Stimulated activated CD4-positive, alpha-beta T cell treated with anti-CD3 and anti-CD28 coated beads, Interleukin-2, amount 100 ng/mL, for 24 hours (primary cell): ENCODE data around the gene ARG1.
A peak's percentile ranks its signal among the peaks of the same experiment; 100 is the strongest.
"Not testable (repeated sequence)": the region's sequence is repeated elsewhere in the genome, so short reads cannot be mapped to it uniquely, and the experiment has no call there.

Experiments used
- DNase-seq, 2 donors: peaks; one replicate each; pipeline ENCODE4 v3.0.0-alpha.2; 2020

The ARG1 gene

DNA sequence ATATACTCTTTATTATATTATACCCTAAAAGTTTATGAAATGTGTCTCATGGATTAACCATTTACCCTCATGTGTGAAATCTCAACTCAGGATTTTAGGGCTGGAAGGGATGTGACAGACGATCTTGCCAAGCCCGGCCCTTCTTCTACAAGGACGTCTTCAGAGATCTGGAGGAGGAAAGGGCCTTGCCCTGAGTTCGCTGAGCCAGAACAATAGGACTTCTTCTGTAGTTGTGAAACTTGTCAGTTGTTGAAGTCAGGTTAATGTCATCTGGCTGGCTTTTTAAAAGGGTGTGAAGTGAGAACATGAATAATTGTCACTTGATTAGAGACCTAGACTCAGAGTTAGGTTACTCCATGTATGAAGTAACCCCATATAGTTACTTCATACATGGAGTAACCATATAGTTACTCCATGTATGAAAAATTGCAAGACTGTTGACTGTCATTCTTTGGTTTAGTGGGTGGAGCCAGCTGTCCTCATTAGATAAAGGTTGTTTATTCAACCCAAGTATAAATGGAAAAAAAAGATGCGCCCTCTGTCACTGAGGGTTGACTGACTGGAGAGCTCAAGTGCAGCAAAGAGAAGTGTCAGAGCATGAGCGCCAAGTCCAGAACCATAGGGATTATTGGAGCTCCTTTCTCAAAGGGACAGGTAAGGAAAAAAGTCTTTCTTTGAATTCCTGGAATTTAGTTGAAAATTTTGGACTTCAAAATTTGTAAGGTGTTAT, at the start of gene ARG1:
Gene ARG1 (plus strand): TSS at position 541 of the 730 bp plus-strand sequence. CDS start 57 bp downstream, at position 598.
- DNase-seq, result no peak

GRCh38 chr6:131523988-131524673, 48.9 kb upstream of the ARG1 start:
- DNase-seq, result no peak

DNA sequence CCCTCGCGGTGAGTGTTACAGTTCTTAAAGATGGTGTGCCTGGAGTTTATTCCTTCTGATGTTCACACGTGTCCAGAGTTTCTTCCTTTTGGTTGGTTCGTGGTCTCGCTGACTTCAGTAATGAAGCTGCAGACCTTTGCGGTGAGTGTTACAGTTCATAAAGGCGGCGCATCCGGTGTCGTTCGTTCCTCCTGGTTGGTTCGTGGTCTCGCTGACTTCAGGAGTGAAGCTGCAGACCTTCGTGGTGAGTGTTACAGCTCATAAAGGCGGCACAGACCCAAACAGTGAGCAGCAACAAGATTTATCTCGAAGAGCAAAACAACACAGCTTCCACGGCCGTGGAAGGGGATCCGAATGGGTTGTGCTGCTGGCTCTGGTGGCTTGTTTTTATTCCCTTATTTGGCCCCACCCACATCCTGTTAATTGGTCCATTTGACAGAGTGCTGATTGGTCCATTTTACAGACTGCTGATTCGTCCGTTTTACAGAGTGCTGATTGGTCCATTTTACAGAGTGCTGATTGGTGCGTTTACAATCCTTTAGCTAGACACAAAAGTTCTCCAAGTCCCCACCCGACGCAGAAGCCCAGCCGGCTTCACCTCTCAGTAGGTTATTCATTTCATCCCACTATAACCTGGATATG, 48.2 kb upstream of the ARG1 start:
- no peak for DNase-seq

GRCh38 chr6:131530936-131531335, 42.1 kb upstream of the ARG1 start:
- DNase-seq, result not testable (repeated sequence)

GRCh38 chr6:131531681-131532080, 41.3 kb upstream of the ARG1 start:
- DNase-seq, result not testable (repeated sequence)

DNA sequence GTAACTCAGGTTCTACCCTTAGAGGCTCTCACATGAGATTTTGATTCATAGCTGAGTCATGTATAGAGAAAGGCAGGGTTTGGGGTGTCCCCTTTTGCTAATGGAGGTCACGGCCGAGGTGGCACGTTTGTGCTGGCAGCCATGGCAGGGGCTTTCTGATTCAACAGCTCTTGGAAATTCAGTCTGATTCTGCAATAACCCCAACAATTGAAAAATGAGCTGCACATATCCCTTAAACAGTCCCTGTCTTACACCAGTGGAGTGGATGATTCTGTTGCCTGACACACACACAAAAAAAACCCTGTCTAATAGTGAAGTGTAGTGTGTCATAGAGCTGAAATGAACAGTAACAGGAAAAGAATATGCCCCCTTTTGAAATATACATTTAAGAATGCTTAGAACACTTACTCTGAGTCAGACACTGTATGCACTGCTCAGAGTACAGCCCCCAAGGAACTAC, 40.4 kb upstream of the ARG1 start:
- DNase-seq, result peak; percentile 56

GRCh38 chr6:131538615-131539014, 34.4 kb upstream of the ARG1 start:
- DNase-seq, result not testable (repeated sequence)

- no peak for DNase-seq
Observed at GRCh38 chr6:131545317-131545716, 27.7 kb upstream of the ARG1 start.

GRCh38 chr6:131547488-131547887, 25.5 kb upstream of the ARG1 start:
- no peak for DNase-seq

GRCh38 chr6:131548441-131548840, 24.6 kb upstream of the ARG1 start:
- no peak for DNase-seq

GRCh38 chr6:131549811-131550210, 23.2 kb upstream of the ARG1 start:
- DNase-seq, result no peak

DNA sequence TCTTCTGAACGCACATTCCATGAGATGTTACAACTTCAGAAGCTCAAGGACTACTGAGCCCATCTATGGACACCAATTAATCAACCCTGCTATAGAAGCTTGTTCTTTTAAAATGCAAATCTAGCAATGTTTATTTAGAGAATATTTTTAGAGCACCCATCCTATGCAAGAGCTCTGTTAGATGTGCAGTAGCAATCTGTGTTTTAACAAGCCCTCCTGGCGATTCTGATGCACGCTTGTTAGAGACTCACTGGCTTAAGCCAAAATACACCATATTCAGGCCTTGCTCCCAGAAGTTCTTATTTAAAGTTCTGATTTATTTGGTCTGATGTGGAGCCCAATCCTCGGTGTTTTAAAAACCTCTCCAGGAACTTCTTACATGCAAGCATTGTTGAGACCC, 21.1 kb upstream of the ARG1 start:
- DNase-seq, result no peak

GRCh38 chr6:131552572-131552971, 20.5 kb upstream of the ARG1 start:
- DNase-seq, result no peak

GRCh38 chr6:131555992-131556391, 17.0 kb upstream of the ARG1 start:
- DNase-seq, result no peak

DNA sequence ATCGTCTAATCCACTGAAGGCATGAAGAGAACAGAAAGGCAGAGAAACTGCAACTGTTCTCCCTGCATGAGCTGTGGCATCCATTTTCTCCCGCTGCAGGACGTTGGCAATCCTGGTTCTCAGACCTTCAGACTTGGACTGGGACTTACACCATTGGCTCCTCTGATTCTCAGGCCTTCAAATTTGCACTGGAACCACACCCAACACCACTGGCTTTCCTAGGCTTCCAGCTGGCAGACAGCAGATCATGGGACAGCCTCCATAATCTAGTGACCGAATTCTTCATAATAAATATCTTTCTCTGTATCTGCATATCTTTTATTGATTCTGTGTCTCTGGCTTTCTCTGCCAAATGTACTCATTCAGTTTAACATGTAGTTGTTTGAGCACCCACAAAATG, 14.1 kb upstream of the ARG1 start:
- DNase-seq, result no peak

DNA sequence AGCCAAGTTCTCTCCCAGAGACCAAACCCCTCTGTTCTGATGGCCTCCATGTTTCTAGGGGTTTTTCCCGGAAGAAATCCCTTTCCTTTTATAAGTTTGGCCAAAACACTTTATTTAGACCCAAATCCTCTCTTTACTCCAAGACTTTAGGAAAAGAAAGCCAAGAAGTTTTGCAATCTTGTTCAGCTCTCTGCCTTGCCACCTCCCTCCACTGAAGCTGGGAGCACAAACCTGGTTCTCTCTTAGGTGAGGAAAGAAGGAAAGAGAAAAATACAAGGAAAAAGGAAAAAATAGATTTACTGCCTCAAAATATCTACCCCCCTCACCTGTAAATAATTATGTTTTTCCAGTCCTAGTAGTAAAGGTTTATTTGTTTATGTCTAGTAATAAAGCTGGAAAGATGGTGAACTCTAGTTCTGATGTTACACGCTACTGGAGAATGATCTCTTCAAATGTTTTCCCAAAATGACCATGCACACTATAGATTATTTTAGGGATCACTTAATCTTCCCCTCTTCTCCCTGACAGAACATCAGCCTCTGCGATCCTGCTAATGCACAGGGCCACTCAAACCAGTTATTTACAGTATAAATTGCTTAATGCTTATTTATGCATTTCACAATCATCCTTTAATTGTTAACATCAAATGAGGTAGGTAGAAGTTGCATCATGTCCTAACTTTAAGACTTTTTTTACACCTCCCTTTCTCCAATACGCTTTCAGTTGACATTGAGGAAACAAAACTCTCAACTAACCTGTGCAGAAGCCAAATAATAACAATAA, 10.9 kb upstream of the ARG1 start:
- no peak for DNase-seq

- DNase-seq, result no peak
Observed at GRCh38 chr6:131565056-131565455, 8.0 kb upstream of the ARG1 start.

DNA sequence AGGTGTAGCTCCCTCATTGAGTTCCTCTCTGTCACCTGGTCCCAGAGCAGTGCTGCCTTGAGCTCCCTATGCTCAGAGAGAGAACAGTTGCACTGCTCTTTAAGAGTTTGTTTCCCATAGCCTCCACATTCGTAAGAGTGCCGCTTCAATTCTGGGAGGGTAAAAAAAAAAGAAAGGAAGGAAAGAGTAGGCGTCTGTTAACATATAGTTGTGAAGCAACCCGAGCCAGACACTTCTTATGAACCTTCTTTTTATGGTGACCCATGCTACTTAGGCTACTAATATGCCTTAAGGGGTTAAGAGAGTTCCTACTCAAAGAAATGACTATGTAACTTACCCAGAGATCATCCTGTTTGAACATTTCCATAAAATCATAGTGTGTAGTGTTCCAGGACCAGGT, 4.3 kb upstream of the ARG1 start:
- no peak for DNase-seq

DNA sequence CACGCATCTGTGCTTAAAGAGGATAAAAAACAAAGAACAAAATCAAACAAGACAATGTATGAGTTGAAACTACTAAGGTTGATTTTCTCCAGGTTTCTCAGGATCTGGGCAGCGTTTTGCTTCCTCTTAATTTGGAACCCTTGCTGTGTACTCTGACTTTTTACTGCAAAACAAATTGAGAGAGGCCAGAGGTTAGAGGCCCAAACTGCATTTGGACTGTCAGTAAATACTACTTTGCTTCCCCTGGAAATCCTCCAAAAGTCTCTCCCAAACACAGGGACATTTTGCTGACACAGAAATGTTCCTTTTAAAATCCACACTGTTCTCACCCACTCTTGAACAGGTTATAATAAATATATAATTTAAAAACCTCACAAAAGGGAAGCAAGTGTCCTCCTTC, 1.1 kb downstream of the ARG1 start:
- no peak for DNase-seq

- no peak for DNase-seq
Observed at GRCh38 chr6:131574686-131575085, 1.7 kb downstream of the ARG1 start.

GRCh38 chr6:131575834-131576478, 2.9 kb downstream of the ARG1 start:
- no peak for DNase-seq

DNA sequence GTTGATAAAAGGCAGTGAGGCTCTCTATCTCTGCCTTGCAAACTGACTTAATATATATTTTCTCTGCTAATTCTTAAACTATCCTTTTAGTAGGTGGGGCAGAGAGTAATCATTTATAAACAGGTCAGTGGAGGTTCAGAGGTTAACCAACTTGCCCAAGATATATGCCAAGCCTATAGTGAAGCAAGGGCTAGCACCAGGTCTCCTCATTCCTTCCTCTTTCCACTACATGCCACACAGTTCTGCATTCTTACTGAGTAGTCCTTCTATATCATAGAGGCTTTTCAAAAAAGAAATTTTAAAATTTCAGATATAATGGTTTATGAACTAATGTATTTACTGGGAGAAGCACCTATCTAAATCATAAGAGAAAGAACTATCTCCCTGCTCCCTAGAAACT, 8.5 kb downstream of the ARG1 start:
- DNase-seq, result no peak

DNA sequence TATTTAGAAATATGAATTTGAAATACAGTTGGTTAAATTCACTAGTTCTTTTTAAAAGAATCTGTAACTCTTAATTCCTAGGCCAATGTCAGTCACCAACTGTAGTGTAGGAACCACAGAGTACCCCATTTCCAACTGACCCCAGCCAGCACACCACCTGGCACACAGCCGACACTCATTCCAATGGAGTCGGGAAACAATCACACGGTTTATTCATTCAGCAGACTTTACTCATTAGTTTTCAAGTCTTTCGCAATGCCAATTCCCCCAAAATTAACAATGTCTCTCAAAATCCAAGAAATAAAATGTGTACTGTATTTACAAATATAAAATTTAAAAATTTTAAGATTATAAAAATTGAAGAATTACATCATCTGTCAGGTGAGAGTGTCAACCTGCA, 13.5 kb downstream of the ARG1 start:
- no peak for DNase-seq
